OCI-LY1 (cell line): ENCODE measurements around the gene TFDP2.

ENCODE experiments used
- H2AFZ ChIP-seq: fragments of 200-600 bp; sonication (generic), shearing (Covaris generic); 2 replicates; pipeline ENCODE4 v1.6.0; 2014; ENCODE audit warnings: antibody characterized with exemption, mild to moderate bottlenecking, low read length
- H3F3A ChIP-seq: fragments of 200-600 bp; sonication (generic), shearing (Covaris generic); 2 replicates; pipeline ENCODE4 v1.6.0; 2014; ENCODE audit warnings: mild to moderate bottlenecking, antibody characterized with exemption, low read length, moderate library complexity; ENCODE audit not compliant: insufficient read depth
- H3K27ac ChIP-seq: fragments of 200-600 bp; sonication (generic); 2 replicates; pipeline ENCODE4 v1.5.1; 2014; ENCODE audit warnings: low read length, mixed run types, mild to moderate bottlenecking, low read depth; ENCODE audit not compliant: poor library complexity, severe bottlenecking
- H3K27me3 ChIP-seq: fragments of 200-600 bp; sonication (generic); 2 replicates; pipeline ENCODE4 v1.6.0; 2014; ENCODE audit warnings: antibody characterized with exemption, mild to moderate bottlenecking, low read length, moderate library complexity; ENCODE audit not compliant: insufficient read depth
- H3K36me3 ChIP-seq: fragments of 200-600 bp; sonication (generic); 2 replicates; pipeline ENCODE4 v1.6.1; 2014; ENCODE audit warnings: mild to moderate bottlenecking, antibody characterized with exemption, low read length, moderate library complexity, mixed read lengths; ENCODE audit not compliant: insufficient read depth
- H3K4me1 ChIP-seq: fragments of 200-600 bp; sonication (generic); 2 replicates; pipeline ENCODE4 v1.5.1; 2014; ENCODE audit warnings: mild to moderate bottlenecking, low read length, moderate library complexity; ENCODE audit not compliant: insufficient read depth, severe bottlenecking
- H3K4me2 ChIP-seq: fragments of 200-600 bp; sonication (generic), shearing (Covaris generic); 2 replicates; pipeline ENCODE4 v1.6.1; 2014; ENCODE audit warnings: low read length
- H3K4me3 ChIP-seq: fragments of 200-600 bp; sonication (generic); 2 replicates; pipeline ENCODE4 v1.5.1; 2014; ENCODE audit warnings: low read length, low read depth, mild to moderate bottlenecking, mixed read lengths; ENCODE audit not compliant: poor library complexity, severe bottlenecking
- H3K79me2 ChIP-seq: fragments of 200-600 bp; shearing (Covaris generic); 2 replicates; pipeline ENCODE4 v1.6.1; 2016; ENCODE audit warnings: mixed run types, low read length, mixed read lengths; ENCODE audit not compliant: insufficient read depth
- H3K9ac ChIP-seq: fragments of 200-600 bp; sonication (generic), shearing (Covaris generic); 2 replicates; pipeline ENCODE4 v1.6.1; 2014; ENCODE audit warnings: mild to moderate bottlenecking, low read length, mixed read lengths
- H3K9me2 ChIP-seq: fragments of 200-600 bp; sonication (generic), shearing (Covaris generic); 2 replicates; pipeline ENCODE4 v1.6.1; 2014; ENCODE audit warnings: low read depth, mild to moderate bottlenecking, low read length, mixed read lengths
- H3K9me3 ChIP-seq: fragments of 200-600 bp; shearing (Covaris generic); 2 replicates; pipeline ENCODE4 v1.6.1; 2014; ENCODE audit warnings: low read length, mixed read lengths
- H4K20me1 ChIP-seq: fragments of 200-600 bp; sonication (generic), shearing (Covaris generic); 2 replicates; pipeline ENCODE4 v1.6.0; 2016; ENCODE audit warnings: mild to moderate bottlenecking, low read length; ENCODE audit not compliant: insufficient read depth
- EZH2 ChIP-seq: fragments of 200-600 bp; sonication (generic), shearing (Covaris generic); IDR thresholded peaks from 2 replicates; pipeline ENCODE4 v1.8.0; 2017; ENCODE audit warnings: borderline replicate concordance, mixed run types, mild to moderate bottlenecking, antibody characterized with exemption, low read length, moderate library complexity, mixed read lengths
- TF ChIP-seq, protein P1 (sequence below): fragments of 200-600 bp; sonication (generic), shearing (Covaris generic); IDR thresholded peaks from 2 replicates; pipeline ENCODE4 v1.5.1; 2017; ENCODE audit warnings: mild to moderate bottlenecking, antibody characterized with exemption, low read length, moderate library complexity, mixed read lengths

TFDP2 gene

DNA sequence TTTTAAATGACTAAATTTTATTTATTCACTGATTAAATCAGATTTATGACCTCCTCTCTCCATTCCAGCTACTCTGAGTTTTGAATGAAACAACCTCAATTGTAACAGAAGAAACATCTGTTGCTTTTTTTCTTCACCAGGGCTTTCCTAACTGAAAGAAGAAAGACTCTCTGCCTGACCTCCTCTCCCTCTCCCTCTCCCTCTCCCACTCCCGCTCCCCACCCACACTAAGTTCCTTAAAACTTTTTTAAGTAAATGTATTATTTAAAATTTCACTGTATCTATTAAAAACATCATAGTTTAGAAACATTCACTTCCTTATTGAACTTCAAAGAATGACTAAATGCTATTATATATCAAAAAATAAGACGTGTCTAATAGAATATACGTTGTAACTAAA lies 122.0 kb downstream of the TFDP2 start:
- TF ChIP-seq EZH2 = no peak
- TF ChIP-seq, protein P1, sequence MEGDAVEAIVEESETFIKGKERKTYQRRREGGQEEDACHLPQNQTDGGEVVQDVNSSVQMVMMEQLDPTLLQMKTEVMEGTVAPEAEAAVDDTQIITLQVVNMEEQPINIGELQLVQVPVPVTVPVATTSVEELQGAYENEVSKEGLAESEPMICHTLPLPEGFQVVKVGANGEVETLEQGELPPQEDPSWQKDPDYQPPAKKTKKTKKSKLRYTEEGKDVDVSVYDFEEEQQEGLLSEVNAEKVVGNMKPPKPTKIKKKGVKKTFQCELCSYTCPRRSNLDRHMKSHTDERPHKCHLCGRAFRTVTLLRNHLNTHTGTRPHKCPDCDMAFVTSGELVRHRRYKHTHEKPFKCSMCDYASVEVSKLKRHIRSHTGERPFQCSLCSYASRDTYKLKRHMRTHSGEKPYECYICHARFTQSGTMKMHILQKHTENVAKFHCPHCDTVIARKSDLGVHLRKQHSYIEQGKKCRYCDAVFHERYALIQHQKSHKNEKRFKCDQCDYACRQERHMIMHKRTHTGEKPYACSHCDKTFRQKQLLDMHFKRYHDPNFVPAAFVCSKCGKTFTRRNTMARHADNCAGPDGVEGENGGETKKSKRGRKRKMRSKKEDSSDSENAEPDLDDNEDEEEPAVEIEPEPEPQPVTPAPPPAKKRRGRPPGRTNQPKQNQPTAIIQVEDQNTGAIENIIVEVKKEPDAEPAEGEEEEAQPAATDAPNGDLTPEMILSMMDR = no peak
- H4K20me1 ChIP-seq = no peaks in the 10 kb centered on the region
- H3K4me2 ChIP-seq = peak overlapping the region; percentile 96
- H3F3A ChIP-seq = 0 out of 2 replicates have a peak, but pooled peaks cover 5% of the 10 kb centered on the region
- peaks cover 38% of the 10 kb centered on the region for H3K36me3 ChIP-seq
- no peaks in the 10 kb centered on the region for H3K9me2 ChIP-seq
- H3K79me2 ChIP-seq = peaks cover 67% of the 10 kb centered on the region
- 0 out of 2 replicates have a peak, but pooled peaks cover under 1% of the 10 kb centered on the region for H3K9me3 ChIP-seq
- H3K9ac ChIP-seq = peak overlapping the region; percentile 93
- no peak overlapping the region for H2AFZ ChIP-seq
- H3K4me3 ChIP-seq = peak overlapping the region; percentile 88
- H3K27me3 ChIP-seq = no peaks in the 10 kb centered on the region
- H3K27ac ChIP-seq = peak overlapping the region; percentile 92
- peaks cover 65% of the 10 kb centered on the region for H3K4me1 ChIP-seq

DNA sequence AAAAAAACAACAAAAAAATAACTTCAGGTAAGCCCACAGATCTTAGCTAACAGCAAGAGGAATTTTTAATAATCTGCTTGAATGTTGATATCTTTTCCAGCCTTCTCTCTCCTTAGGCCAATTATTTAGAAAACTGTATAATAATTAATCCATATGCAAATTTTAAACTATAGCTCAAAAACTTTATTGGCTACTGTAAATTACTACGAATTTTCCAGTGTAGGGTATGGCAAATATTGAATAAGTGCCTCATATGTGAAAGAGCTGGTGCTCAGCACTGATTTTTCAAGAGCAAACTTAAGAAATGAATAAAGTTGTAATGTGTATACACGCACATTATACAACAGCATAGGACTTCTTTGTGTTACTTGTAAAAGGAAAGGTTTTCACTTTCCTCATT lies 123.0 kb downstream of the TFDP2 start:
- H3K4me1 ChIP-seq = peaks cover 75% of the 10 kb centered on the region
- H3K79me2 ChIP-seq = peaks cover 76% of the 10 kb centered on the region
- 0 out of 2 replicates have a peak, but pooled peaks cover 3% of the 10 kb centered on the region for H3F3A ChIP-seq
- TF ChIP-seq, protein P1 = no peak
- no peak for TF ChIP-seq EZH2
- no peaks in the 10 kb centered on the region for H3K9me2 ChIP-seq
- peaks cover 48% of the 10 kb centered on the region for H3K36me3 ChIP-seq
- no peaks in the 10 kb centered on the region for H3K27me3 ChIP-seq
- H3K4me2 ChIP-seq = peak overlapping the region; percentile 96
- H4K20me1 ChIP-seq = no peaks in the 10 kb centered on the region
- H3K9me3 ChIP-seq = no peaks in the 10 kb centered on the region
- H3K4me3 ChIP-seq = peak overlapping the region; percentile 88
- H3K27ac ChIP-seq = peak overlapping the region; percentile 92
- H2AFZ ChIP-seq = no peak overlapping the region
- peak overlapping the region; percentile 93 for H3K9ac ChIP-seq

DNA sequence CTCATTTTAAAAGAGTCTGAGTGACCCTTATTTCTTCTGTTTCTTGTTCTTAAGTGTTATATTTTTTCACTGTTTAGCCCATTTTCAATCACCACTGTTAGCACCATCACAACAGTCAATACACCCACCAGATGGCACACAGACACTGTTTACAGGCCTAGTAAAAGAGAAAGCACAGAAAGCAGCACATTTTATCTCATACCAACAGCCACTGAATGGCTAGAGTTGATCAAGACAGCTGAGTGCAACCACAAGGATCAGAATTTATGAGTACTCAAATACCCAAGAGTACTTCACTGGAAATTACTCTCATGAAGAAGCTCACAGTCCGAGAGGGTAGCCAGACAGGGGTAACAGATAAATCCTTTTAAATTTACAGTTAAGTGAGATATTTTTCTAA lies 127.0 kb downstream of the TFDP2 start:
- no peak overlapping the region for H2AFZ ChIP-seq

More for the DNA sequence above, 127.0 kb downstream of the TFDP2 start:
- Histone ChIP-seq H3K4me2 (peak overlapping the region; percentile 47), H3K27ac (peak overlapping the region; percentile 79), H4K20me1 (peaks cover 5% of the 10 kb centered on the region; the same call in 1 of the 2 replicates), H3K4me1 (peaks cover 69% of the 10 kb centered on the region), H3K9ac (peak overlapping the region; percentile 48), H3K36me3 (peaks cover 86% of the 10 kb centered on the region), H3K27me3 (no peaks in the 10 kb centered on the region), H3K9me3 (no peaks in the 10 kb centered on the region), H3K9me2 (no peaks in the 10 kb centered on the region), H3F3A (no peaks in the 10 kb centered on the region), H3K79me2 (peaks cover 100% of the 10 kb centered on the region), H3K4me3 (peak overlapping the region; percentile 6)
- TF ChIP-seq, protein P1 = peak; percentile 80
- no peak for TF ChIP-seq EZH2
